ENCODE results near the gene MAD1L1.

The MAD1L1 gene

GRCh38 chr7:1967512-1968396, 265.0 kb downstream of the MAD1L1 start:
- no peak overlapping the region for H3K9ac ChIP-seq (ENCODE audit: low read depth in 1 of 2, low read length in 2 of 2)
- H3K27ac ChIP-seq (ENCODE audit: low read depth in 2 of 2, low read length in 2 of 2) = no peak overlapping the region

GRCh38 chr7:1966631-1967200, 266.0 kb downstream of the MAD1L1 start:
- H3K4me3 ChIP-seq (ENCODE audit: low read length in 2 of 2) = no peak overlapping the region
- H3K27me3 ChIP-seq (ENCODE audit: control insufficient read depth in 2 of 2, insufficient read depth in 2 of 2, low read length in 2 of 2) = no peaks in the 10 kb centered on the region
- H3K9ac ChIP-seq (ENCODE audit: low read depth in 1 of 2, low read length in 2 of 2) = no peak overlapping the region
- H3K9me3 ChIP-seq (ENCODE audit: control insufficient read depth in 2 of 2, low read length in 2 of 2) = no peaks in the 10 kb centered on the region
- no peak overlapping the region for H3K27ac ChIP-seq (ENCODE audit: low read depth in 2 of 2, low read length in 2 of 2)
- no peaks in the 10 kb centered on the region for H3K4me1 ChIP-seq (ENCODE audit: control insufficient read depth in 2 of 2, insufficient read depth in 2 of 2, low read length in 2 of 2)
- H3K36me3 ChIP-seq (ENCODE audit: control insufficient read depth in 2 of 2, insufficient read depth in 2 of 2, low read length in 2 of 2) = peaks cover 0 to 5% of the 10 kb centered on the region in 2 donors

More at GRCh38 chr7:1967512-1968396, 265.0 kb downstream of the MAD1L1 start:
- no peaks in the 10 kb centered on the region for H3K27me3 ChIP-seq (ENCODE audit: control insufficient read depth in 2 of 2, insufficient read depth in 2 of 2, low read length in 2 of 2)
- peaks cover 0 to 5% of the 10 kb centered on the region in 2 donors for H3K36me3 ChIP-seq (ENCODE audit: control insufficient read depth in 2 of 2, insufficient read depth in 2 of 2, low read length in 2 of 2)
- no peak overlapping the region for H3K4me3 ChIP-seq (ENCODE audit: low read length in 2 of 2)
- H3K9me3 ChIP-seq (ENCODE audit: control insufficient read depth in 2 of 2, low read length in 2 of 2) = no peaks in the 10 kb centered on the region
- no peaks in the 10 kb centered on the region for H3K4me1 ChIP-seq (ENCODE audit: control insufficient read depth in 2 of 2, insufficient read depth in 2 of 2, low read length in 2 of 2)

GRCh38 chr7:1965579-1966294, 267.0 kb downstream of the MAD1L1 start:
- H3K4me3 ChIP-seq (ENCODE audit: low read length in 2 of 2) = no peak overlapping the region
- H3K27ac ChIP-seq (ENCODE audit: low read depth in 2 of 2, low read length in 2 of 2) = no peak overlapping the region
- H3K4me1 ChIP-seq (ENCODE audit: control insufficient read depth in 2 of 2, insufficient read depth in 2 of 2, low read length in 2 of 2) = no peaks in the 10 kb centered on the region
- H3K9ac ChIP-seq (ENCODE audit: low read depth in 1 of 2, low read length in 2 of 2) = no peak overlapping the region
- H3K36me3 ChIP-seq (ENCODE audit: control insufficient read depth in 2 of 2, insufficient read depth in 2 of 2, low read length in 2 of 2) = peaks cover 0 to 5% of the 10 kb centered on the region in 2 donors
- H3K9me3 ChIP-seq (ENCODE audit: control insufficient read depth in 2 of 2, low read length in 2 of 2) = no peaks in the 10 kb centered on the region
- H3K27me3 ChIP-seq (ENCODE audit: control insufficient read depth in 2 of 2, insufficient read depth in 2 of 2, low read length in 2 of 2) = no peaks in the 10 kb centered on the region

GRCh38 chr7:1964913-1965578, 267.7 kb downstream of the MAD1L1 start:
- Histone ChIP-seq H3K27me3 (ENCODE audit: control insufficient read depth in 2 of 2, insufficient read depth in 2 of 2, low read length in 2 of 2) (no peaks in the 10 kb centered on the region), H3K9me3 (ENCODE audit: control insufficient read depth in 2 of 2, low read length in 2 of 2) (no peaks in the 10 kb centered on the region), H3K9ac (ENCODE audit: low read depth in 1 of 2, low read length in 2 of 2) (no peak overlapping the region), H3K4me1 (ENCODE audit: control insufficient read depth in 2 of 2, insufficient read depth in 2 of 2, low read length in 2 of 2) (no peaks in the 10 kb centered on the region), H3K36me3 (ENCODE audit: control insufficient read depth in 2 of 2, insufficient read depth in 2 of 2, low read length in 2 of 2) (peaks cover 0 to 5% of the 10 kb centered on the region in 2 donors), H3K27ac (ENCODE audit: low read depth in 2 of 2, low read length in 2 of 2) (no peak overlapping the region), H3K4me3 (ENCODE audit: low read length in 2 of 2) (no peak overlapping the region)

GRCh38 chr7:1964211-1964912, 268.4 kb downstream of the MAD1L1 start:
- Histone ChIP-seq H3K27me3 (ENCODE audit: control insufficient read depth in 2 of 2, insufficient read depth in 2 of 2, low read length in 2 of 2) (no peaks in the 10 kb centered on the region), H3K4me3 (ENCODE audit: low read length in 2 of 2) (no peak overlapping the region), H3K9me3 (ENCODE audit: control insufficient read depth in 2 of 2, low read length in 2 of 2) (no peaks in the 10 kb centered on the region), H3K4me1 (ENCODE audit: control insufficient read depth in 2 of 2, insufficient read depth in 2 of 2, low read length in 2 of 2) (no peaks in the 10 kb centered on the region), H3K9ac (ENCODE audit: low read depth in 1 of 2, low read length in 2 of 2) (no peak overlapping the region), H3K27ac (ENCODE audit: low read depth in 2 of 2, low read length in 2 of 2) (no peak overlapping the region), H3K36me3 (ENCODE audit: control insufficient read depth in 2 of 2, insufficient read depth in 2 of 2, low read length in 2 of 2) (peaks cover 0 to 5% of the 10 kb centered on the region in 2 donors)

GRCh38 chr7:1963575-1963974, 269.2 kb downstream of the MAD1L1 start:
- Histone ChIP-seq H3K9me3 (ENCODE audit: control insufficient read depth in 2 of 2, low read length in 2 of 2) (no peaks in the 10 kb centered on the region), H3K9ac (ENCODE audit: low read depth in 1 of 2, low read length in 2 of 2) (no peak overlapping the region), H3K27me3 (ENCODE audit: control insufficient read depth in 2 of 2, insufficient read depth in 2 of 2, low read length in 2 of 2) (no peaks in the 10 kb centered on the region), H3K36me3 (ENCODE audit: control insufficient read depth in 2 of 2, insufficient read depth in 2 of 2, low read length in 2 of 2) (peaks cover 0 to 5% of the 10 kb centered on the region in 2 donors), H3K4me1 (ENCODE audit: control insufficient read depth in 2 of 2, insufficient read depth in 2 of 2, low read length in 2 of 2) (no peaks in the 10 kb centered on the region), H3K27ac (ENCODE audit: low read depth in 2 of 2, low read length in 2 of 2) (no peak overlapping the region), H3K4me3 (ENCODE audit: low read length in 2 of 2) (no peak overlapping the region)

- no peaks in the 10 kb centered on the region for H3K9me3 ChIP-seq (ENCODE audit: control insufficient read depth in 2 of 2, low read length in 2 of 2)
- peaks cover 0 to 4% of the 10 kb centered on the region in 2 donors for H3K36me3 ChIP-seq (ENCODE audit: control insufficient read depth in 2 of 2, insufficient read depth in 2 of 2, low read length in 2 of 2)
- no peak overlapping the region for H3K9ac ChIP-seq (ENCODE audit: low read depth in 1 of 2, low read length in 2 of 2)
- H3K4me3 ChIP-seq (ENCODE audit: low read length in 2 of 2) = no peak overlapping the region
- no peaks in the 10 kb centered on the region for H3K4me1 ChIP-seq (ENCODE audit: control insufficient read depth in 2 of 2, insufficient read depth in 2 of 2, low read length in 2 of 2)
- H3K27me3 ChIP-seq (ENCODE audit: control insufficient read depth in 2 of 2, insufficient read depth in 2 of 2, low read length in 2 of 2) = no peaks in the 10 kb centered on the region
- H3K27ac ChIP-seq (ENCODE audit: low read depth in 2 of 2, low read length in 2 of 2) = no peak overlapping the region
These were observed 271.0 kb downstream of the MAD1L1 start for GRCh38 chr7:1961701-1962276.

GRCh38 chr7:1959305-1959704, 273.4 kb downstream of the MAD1L1 start:
- no peaks in the 10 kb centered on the region for H3K27me3 ChIP-seq (ENCODE audit: control insufficient read depth in 2 of 2, insufficient read depth in 2 of 2, low read length in 2 of 2)
- no peak overlapping the region for H3K27ac ChIP-seq (ENCODE audit: low read depth in 2 of 2, low read length in 2 of 2)
- H3K36me3 ChIP-seq (ENCODE audit: control insufficient read depth in 2 of 2, insufficient read depth in 2 of 2, low read length in 2 of 2) = peaks cover 0 to 4% of the 10 kb centered on the region in 2 donors
- H3K4me1 ChIP-seq (ENCODE audit: control insufficient read depth in 2 of 2, insufficient read depth in 2 of 2, low read length in 2 of 2) = no peaks in the 10 kb centered on the region
- no peaks in the 10 kb centered on the region for H3K9me3 ChIP-seq (ENCODE audit: control insufficient read depth in 2 of 2, low read length in 2 of 2)
- no peak overlapping the region for H3K9ac ChIP-seq (ENCODE audit: low read depth in 1 of 2, low read length in 2 of 2)
- H3K4me3 ChIP-seq (ENCODE audit: low read length in 2 of 2) = no peak overlapping the region

GRCh38 chr7:1957471-1958225, 275.1 kb downstream of the MAD1L1 start:
- H3K4me1 ChIP-seq (ENCODE audit: control insufficient read depth in 2 of 2, insufficient read depth in 2 of 2, low read length in 2 of 2) = no peaks in the 10 kb centered on the region
- peaks cover 0 to 3% of the 10 kb centered on the region in 2 donors for H3K36me3 ChIP-seq (ENCODE audit: control insufficient read depth in 2 of 2, insufficient read depth in 2 of 2, low read length in 2 of 2)
- H3K9me3 ChIP-seq (ENCODE audit: control insufficient read depth in 2 of 2, low read length in 2 of 2) = no peaks in the 10 kb centered on the region
- H3K27me3 ChIP-seq (ENCODE audit: control insufficient read depth in 2 of 2, insufficient read depth in 2 of 2, low read length in 2 of 2) = no peaks in the 10 kb centered on the region
- no peak overlapping the region for H3K27ac ChIP-seq (ENCODE audit: low read depth in 2 of 2, low read length in 2 of 2)
- no peak overlapping the region for H3K9ac ChIP-seq (ENCODE audit: low read depth in 1 of 2, low read length in 2 of 2)
- H3K4me3 ChIP-seq (ENCODE audit: low read length in 2 of 2) = no peak overlapping the region

All from mucosa of rectum (tissue), 2 donors.